CD8-positive, alpha-beta memory T cell (primary cell): ENCODE results near the gene RIC3. TPM values are rescaled to one million over a fixed set of nuclear protein-coding genes. Genes with fewer than 3 reads are reported as not detected.

Source experiments
- CTCF ChIA-PET: fragments of 350-600 bp; sonication (Branson Sonifier 250); formaldehyde crosslinking; loops from one replicate; lab custom pipeline; 2021; ENCODE audit warnings: antibody characterized with exemption; lab: Charles Lee
- POLR2A ChIA-PET: fragments of 350-600 bp; sonication (Branson Sonifier 250); formaldehyde crosslinking; loops from one replicate; lab custom pipeline; 2021; ENCODE audit warnings: antibody characterized with exemption; lab: Charles Lee
- DNase-seq, 5 donors: peaks; one replicate each; pipeline versions ENCODE4 v3.0.0 to v3.0.0-alpha.2; 2020 to 2022; ENCODE audit warnings: mixed read lengths in 1 of 5
- H3K27ac ChIP-seq: one replicate; pipeline ENCODE4 v1.7.0; 2013; ENCODE audit warnings: low read depth, mild to moderate bottlenecking, low read length, moderate library complexity
- H3K27me3 ChIP-seq: 2 replicates; pipeline ENCODE4 v1.7.0; 2013; ENCODE audit warnings: low read length, mild to moderate bottlenecking; ENCODE audit not compliant: insufficient read depth, poor library complexity, severe bottlenecking
- H3K36me3 ChIP-seq: 2 replicates; pipeline ENCODE4 v1.7.0; 2013; ENCODE audit warnings: mild to moderate bottlenecking, low read length, moderate library complexity; ENCODE audit not compliant: insufficient read depth
- H3K4me1 ChIP-seq: 2 replicates; pipeline ENCODE4 v1.7.0; 2013; ENCODE audit warnings: mild to moderate bottlenecking, low read length, moderate library complexity; ENCODE audit not compliant: insufficient read depth
- H3K4me3 ChIP-seq: 2 replicates; pipeline ENCODE4 v1.7.0; 2013; ENCODE audit warnings: mild to moderate bottlenecking, low read length
- H3K9me3 ChIP-seq: 2 replicates; pipeline ENCODE4 v1.7.0; 2013; ENCODE audit warnings: mild to moderate bottlenecking, low read length
- H3K27ac Mint-ChIP-seq, 8 donors: one replicate each; pipeline ENCODE4 v1.8.0; 2020 to 2021; ENCODE audit warnings: mixed read lengths in 8 of 8, mild to moderate bottlenecking in 6 of 8, inconsistent platforms in 3 of 8, moderate library complexity in 3 of 8
- H3K27me3 Mint-ChIP-seq, 2 donors: one replicate each; pipeline ENCODE4 v1.8.0; 2020 to 2021; ENCODE audit warnings: mixed read lengths in 2 of 2, mild to moderate bottlenecking in 1 of 2, moderate library complexity in 1 of 2
- H3K36me3 Mint-ChIP-seq, 3 donors: one replicate each; pipeline ENCODE4 v1.8.0; 2020 to 2021; ENCODE audit warnings: mixed read lengths in 3 of 3, inconsistent platforms in 1 of 3, mild to moderate bottlenecking in 1 of 3
- H3K4me1 Mint-ChIP-seq, 3 donors: one replicate each; pipeline ENCODE4 v1.8.0; 2020 to 2021; ENCODE audit warnings: mixed read lengths in 3 of 3, inconsistent platforms in 1 of 3, mild to moderate bottlenecking in 1 of 3
- H3K4me3 Mint-ChIP-seq, 7 donors: one replicate each; pipeline ENCODE4 v1.8.0; 2020 to 2021; ENCODE audit warnings: mixed read lengths in 7 of 7, mild to moderate bottlenecking in 6 of 7, moderate library complexity in 4 of 7, inconsistent platforms in 2 of 7
- H3K9me3 Mint-ChIP-seq, 5 donors: one replicate each; pipeline ENCODE4 v1.8.0; 2020 to 2022; ENCODE audit warnings: mixed read lengths in 5 of 5, mild to moderate bottlenecking in 3 of 5, moderate library complexity in 2 of 5, inconsistent platforms in 1 of 5
- polyA plus RNA-seq: library from polyadenylated mRNA; unstranded; fragments of 300-500 nt; fragmentation: Illumina TruSeq; gene quantifications from one replicate; pipeline ENCODE4 v1.2.3, GENCODE V29; 2021
- total RNA-seq, 2 experiments: library from RNA; stranded (reverse); gene quantifications; one replicate each; pipeline ENCODE4 v1.2.3, GENCODE V29; 2021

Gene RIC3
- total and polyA plus RNA-seq, 3 experiments from 2014 or later, result 1.5 to 11.8 (median 9.4) TPM

- Histone ChIP-seq H3K4me3 (no peak overlapping the region), H3K9me3 (no peaks in the 10 kb centered on the region), H3K27ac (no peak overlapping the region), H3K4me1 (no peaks in the 10 kb centered on the region), H3K36me3 (no peaks in the 10 kb centered on the region), H3K27me3 (no peaks in the 10 kb centered on the region)
- ChIA-PET CTCF (interaction anchor here (1.3 to 12.1 kb wide), 4 partner anchors 9 to 89 kb away, joined by 4 to 105 read pairs (median 24); no protein-coding TSS in a partner anchor), POLR2A (no interaction called here)
- no peaks in the 10 kb centered on the region for H3K9me3 Mint-ChIP-seq
- DNase-seq, result no peak
- H3K36me3 Mint-ChIP-seq, result peaks cover 0 to 3% (median 1%) of the 10 kb centered on the region in 3 donors
- peak overlapping the region in 1 of 8 donors; percentile 51 for H3K27ac Mint-ChIP-seq
- peaks cover 0 to 2% of the 10 kb centered on the region in 2 donors for H3K27me3 Mint-ChIP-seq
- H3K4me3 Mint-ChIP-seq, result no peak overlapping the region
- peaks cover 0 to 4% (median 0%) of the 10 kb centered on the region in 3 donors for H3K4me1 Mint-ChIP-seq
These were observed 72.2 kb downstream of the RIC3 start for GRCh38 chr11:8096575-8096974.

GRCh38 chr11:8095806-8096522 is 72.9 kb downstream of the RIC3 start:
- ChIA-PET CTCF (interaction anchor here (1.0 to 12.1 kb wide), 6 partner anchors 9 to 88 kb away, joined by 3 to 105 read pairs (median 8); no protein-coding TSS in a partner anchor), POLR2A (no interaction called here)
- Histone ChIP-seq H3K4me1 (no peaks in the 10 kb centered on the region), H3K27me3 (no peaks in the 10 kb centered on the region), H3K4me3 (no peak overlapping the region), H3K9me3 (no peaks in the 10 kb centered on the region), H3K36me3 (no peaks in the 10 kb centered on the region), H3K27ac (no peak overlapping the region)
- H3K4me1 Mint-ChIP-seq, result peaks cover 0 to 4% (median 0%) of the 10 kb centered on the region in 3 donors
- H3K36me3 Mint-ChIP-seq, result no peaks in the 10 kb centered on the region
- H3K4me3 Mint-ChIP-seq, result no peak overlapping the region
- H3K27ac Mint-ChIP-seq, result peak overlapping the region in 2 of 8 donors; percentile 43 to 51
- H3K9me3 Mint-ChIP-seq, result no peaks in the 10 kb centered on the region
- peaks cover 0 to 3% of the 10 kb centered on the region in 2 donors for H3K27me3 Mint-ChIP-seq
- DNase-seq, result no peak

GRCh38 chr11:8095371-8095770 is 73.5 kb downstream of the RIC3 start:
- Mint-ChIP-seq H3K27me3 (peaks cover 0 to 3% of the 10 kb centered on the region in 2 donors), H3K36me3 (no peaks in the 10 kb centered on the region), H3K4me1 (peaks cover 0 to 4% (median 0%) of the 10 kb centered on the region in 3 donors), H3K4me3 (no peak overlapping the region), H3K27ac (no peak overlapping the region), H3K9me3 (no peaks in the 10 kb centered on the region)
- no peak overlapping the region for H3K27ac ChIP-seq
- POLR2A ChIA-PET, result no interaction called here
- H3K27me3 ChIP-seq, result no peaks in the 10 kb centered on the region
- no peak for DNase-seq
- CTCF ChIA-PET, result interaction anchor here (1.0 to 12.1 kb wide), 3 partner anchors 62 to 87 kb away, joined by 3 to 105 read pairs (median 11); no protein-coding TSS in a partner anchor
- no peaks in the 10 kb centered on the region for H3K36me3 ChIP-seq
- no peaks in the 10 kb centered on the region for H3K4me1 ChIP-seq
- H3K4me3 ChIP-seq, result no peak overlapping the region
- H3K9me3 ChIP-seq, result no peaks in the 10 kb centered on the region

- peaks cover 0 to 4% (median 0%) of the 10 kb centered on the region in 3 donors for H3K4me1 Mint-ChIP-seq
- Histone ChIP-seq H3K27ac (no peak overlapping the region), H3K27me3 (no peaks in the 10 kb centered on the region), H3K4me1 (no peaks in the 10 kb centered on the region), H3K36me3 (no peaks in the 10 kb centered on the region), H3K4me3 (no peak overlapping the region), H3K9me3 (no peaks in the 10 kb centered on the region)
- no peak overlapping the region for H3K4me3 Mint-ChIP-seq
- ChIA-PET CTCF (interaction anchor here (1.7 to 12.1 kb wide), 3 partner anchors 62 to 202 kb away, joined by 5 to 105 read pairs (median 11); no protein-coding TSS in a partner anchor), POLR2A (no interaction called here)
- no peaks in the 10 kb centered on the region for H3K9me3 Mint-ChIP-seq
- DNase-seq, result no peak
- no peaks in the 10 kb centered on the region for H3K36me3 Mint-ChIP-seq
- H3K27ac Mint-ChIP-seq, result no peak overlapping the region
- peaks cover 0 to 3% of the 10 kb centered on the region in 2 donors for H3K27me3 Mint-ChIP-seq
These were observed 74.2 kb downstream of the RIC3 start for GRCh38 chr11:8094656-8095055.

GRCh38 chr11:8093931-8094575 is 74.8 kb downstream of the RIC3 start:
- peaks cover 0 to 3% of the 10 kb centered on the region in 2 donors for H3K27me3 Mint-ChIP-seq
- POLR2A ChIA-PET, result no interaction called here

GRCh38 chr11:8092587-8093424 is 76.0 kb downstream of the RIC3 start:
- H3K36me3 Mint-ChIP-seq, result no peaks in the 10 kb centered on the region
- no peaks in the 10 kb centered on the region for H3K9me3 Mint-ChIP-seq
- DNase-seq, result peak in 1 of 5 donors; percentile 48
- Histone ChIP-seq H3K27ac (no peak overlapping the region), H3K9me3 (no peaks in the 10 kb centered on the region), H3K27me3 (no peaks in the 10 kb centered on the region), H3K4me3 (no peak overlapping the region), H3K36me3 (no peaks in the 10 kb centered on the region), H3K4me1 (no peaks in the 10 kb centered on the region)
- ChIA-PET CTCF (interaction anchor here (1.7 to 12.1 kb wide), 2 partner anchors 85 to 200 kb away, joined by 5 to 105 read pairs; no protein-coding TSS in a partner anchor), POLR2A (no interaction called here)
- peak overlapping the region in 1 of 7 donors; percentile 75 for H3K4me3 Mint-ChIP-seq
- peaks cover 0 to 4% (median 0%) of the 10 kb centered on the region in 3 donors for H3K4me1 Mint-ChIP-seq
- H3K27ac Mint-ChIP-seq, result peak overlapping the region in 1 of 8 donors; percentile 22
- H3K27me3 Mint-ChIP-seq, result peaks cover 3 to 6% of the 10 kb centered on the region in 2 donors

More at GRCh38 chr11:8093931-8094575, 74.8 kb downstream of the RIC3 start:
- no peaks in the 10 kb centered on the region for H3K9me3 ChIP-seq
- no peaks in the 10 kb centered on the region for H3K9me3 Mint-ChIP-seq
- H3K27ac Mint-ChIP-seq, result peak overlapping the region in 1 of 8 donors; percentile 8
- H3K4me1 ChIP-seq, result no peaks in the 10 kb centered on the region
- no peak overlapping the region for H3K4me3 Mint-ChIP-seq
- H3K36me3 ChIP-seq, result no peaks in the 10 kb centered on the region
- H3K4me1 Mint-ChIP-seq, result peaks cover 0 to 4% (median 0%) of the 10 kb centered on the region in 3 donors
- H3K4me3 ChIP-seq, result no peak overlapping the region
- CTCF ChIA-PET, result interaction anchor here (1.7 to 12.1 kb wide), 3 partner anchors 61 to 201 kb away, joined by 5 to 105 read pairs (median 11); no protein-coding TSS in a partner anchor
- no peak for DNase-seq
- no peak overlapping the region for H3K27ac ChIP-seq
- no peaks in the 10 kb centered on the region for H3K27me3 ChIP-seq
- no peaks in the 10 kb centered on the region for H3K36me3 Mint-ChIP-seq

- Mint-ChIP-seq H3K27me3 (peaks cover 6 to 8% of the 10 kb centered on the region in 2 donors), H3K9me3 (no peaks in the 10 kb centered on the region), H3K36me3 (no peaks in the 10 kb centered on the region), H3K27ac (no peak overlapping the region), H3K4me1 (peaks cover 0 to 4% (median 0%) of the 10 kb centered on the region in 3 donors), H3K4me3 (no peak overlapping the region)
- ChIA-PET POLR2A (interaction anchor here (0.5 kb wide), 1 partner anchor 932 kb away, joined by 4 read pairs; no protein-coding TSS in a partner anchor), CTCF (interaction anchor here (1.4 to 12.1 kb wide), 2 partner anchors 58 to 84 kb away, joined by 8 to 105 read pairs; no protein-coding TSS in a partner anchor)
- H3K36me3 ChIP-seq, result no peaks in the 10 kb centered on the region
- H3K27me3 ChIP-seq, result no peaks in the 10 kb centered on the region
- H3K4me3 ChIP-seq, result no peak overlapping the region
- no peak overlapping the region for H3K27ac ChIP-seq
- no peaks in the 10 kb centered on the region for H3K9me3 ChIP-seq
- H3K4me1 ChIP-seq, result no peaks in the 10 kb centered on the region
- DNase-seq, result peak in 1 of 5 donors; percentile 30
These were observed 77.1 kb downstream of the RIC3 start for GRCh38 chr11:8091721-8092120.
